Measurements from ENCODE around the gene SDK2. TPM values are rescaled to one million over a fixed set of nuclear protein-coding genes. Genes with fewer than 3 reads are reported as not detected.

The SDK2 gene
- total and polyA plus RNA-seq, 9 of the 15 experiments (the other 6 are each of a cell fraction or from before 2014, with no cell fraction given): 0.04 TPM; not detected in 8

GRCh38 chr17:73433501-73433900, 210.7 kb downstream of the SDK2 start:
- Histone ChIP-seq H3K36me3 (ENCODE audit: control insufficient read depth, insufficient read depth, low read length) (no peaks in the 10 kb centered on the region), H3K4me3 (no peak overlapping the region), H3K9ac (ENCODE audit: insufficient read depth in 1 of 2, low read depth in 2 of 2, low read length in 2 of 2) (no peak overlapping the region), H3K9me1 (ENCODE audit: control insufficient read depth, insufficient read depth, low read length) (no peaks in the 10 kb centered on the region), H3K27ac (ENCODE audit: extremely low read depth, low read depth, low read length) (no peak overlapping the region), H3K27me3 (ENCODE audit: control insufficient read depth in 2 of 2, insufficient read depth in 2 of 2, low read length in 2 of 2) (peaks cover 12 to 40% of the 10 kb centered on the region in 2 experiments; a peak in 4 of 5 replicates), H2AFZ (ENCODE audit: low read depth, low read length) (no peak overlapping the region), H3K4me1 (replicated peaks in 1 of 2; ENCODE audit: control insufficient read depth in 2 of 2, insufficient read depth in 2 of 2, low read length in 2 of 2) (no peaks in the 10 kb centered on the region), H3K9me3 (replicated peaks; ENCODE audit: control insufficient read depth, insufficient read depth, low read depth, low read length) (no peaks in the 10 kb centered on the region), H3K79me2 (ENCODE audit: control insufficient read depth, insufficient read depth, low read length) (no peaks in the 10 kb centered on the region), H3K4me2 (ENCODE audit: insufficient read depth, low read length) (no peak overlapping the region), H4K20me1 (replicated peaks; ENCODE audit: control insufficient read depth, insufficient read depth, low read length) (peaks cover 10% of the 10 kb centered on the region)
- WGBS (ENCODE audit: insufficient coverage, low coverage, missing lambda C conversion rate): 0% methylated on average over 11 of the region's 11 CpGs
- in situ Hi-C loops (cut with MboI): loop anchor here (10.0 kb wide), 2 partner anchors 271 to 741 kb away; no protein-coding TSS in a partner anchor
- CTCF ChIA-PET (ENCODE audit: low intra/inter-chr PET ratio): no interaction called here
- ATAC-seq (no peak), DNase-seq (ENCODE audit: extremely low read depth in 1 of 4, low spot score in 3 of 4) (no peak), FAIRE-seq (no peak)
- intact Hi-C loops (cut with micrococcal nuclease): no loop called here
- no TSS peak for BruUV-seq (replicated peaks)
- POLR2A ChIA-PET: no interaction called here
- TF ChIP-seq NR4A1 (CRISPR knock-in tag; IDR thresholded peaks at IDR 0.05) (no peak), NR4A1 (tag; IDR thresholded peaks at IDR 0.05) (no peak), ZNF146 (CRISPR knock-in tag; IDR thresholded peaks at IDR 0.05; ENCODE audit: unreplicated experiment) (no peak), KLF1 (tag; IDR thresholded peaks at IDR 0.05) (no peak), KDM4B (IDR thresholded peaks at IDR 0.05; ENCODE audit: borderline replicate concordance in 2 of 2, low read depth in 1 of 2) (no peak), CSDE1 (IDR thresholded peaks at IDR 0.05) (no peak), LCOR (CRISPR knock-in tag; IDR thresholded peaks at IDR 0.05) (no peak), ETS1 (conservative IDR thresholded peaks at IDR 0.05; ENCODE audit: control insufficient read depth, low read depth, low read length) (no peak), ZBTB2 (IDR thresholded peaks at IDR 0.05) (no peak), HDAC3 (IDR thresholded peaks at IDR 0.05; ENCODE audit: borderline replicate concordance, partially characterized antibody) (no peak), ZC3H11A (IDR thresholded peaks at IDR 0.05; ENCODE audit: low read depth, low read length) (no peak), CREB5 (CRISPR knock-in tag; IDR thresholded peaks at IDR 0.05) (no peak), ZMIZ1 (IDR thresholded peaks at IDR 0.05; ENCODE audit: low read depth in 2 of 2, low read length in 2 of 2) (no peak), NELFE (IDR thresholded peaks at IDR 0.05; ENCODE audit: insufficient read depth, insufficient read length) (no peak)

Data from K562 (cell line).